ENCODE data around the gene NELL1.

DNA sequence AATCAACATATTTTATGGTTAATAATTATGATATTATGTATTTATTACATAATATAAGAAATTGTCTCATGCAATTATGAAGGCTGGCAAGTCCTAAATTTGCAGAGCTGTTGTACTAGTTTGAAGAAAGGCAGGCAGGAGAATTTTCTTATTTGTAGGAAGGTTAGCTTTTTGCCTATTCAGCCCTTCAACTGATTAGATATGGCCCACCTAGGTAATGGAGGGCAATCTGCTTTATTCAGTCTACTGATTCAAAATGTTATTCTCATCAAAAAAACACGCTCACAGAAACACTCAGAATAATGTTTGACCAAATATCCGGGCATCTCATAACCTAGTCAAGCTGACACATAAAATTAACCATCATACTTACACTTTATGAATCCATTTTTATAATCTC, 589.0 kb downstream of the NELL1 start:
- TF ChIP-seq CTCF (IDR thresholded peaks at IDR 0.05; ENCODE audit: borderline replicate concordance, extremely low read depth, low read length, poor library complexity, severe bottlenecking) (no peak), EZH2 (IDR thresholded peaks at IDR 0.05; ENCODE audit: borderline replicate concordance, low read depth, low read length, severe bottlenecking) (no peak)
